Astrocyte of the spinal cord (primary cell): Measurements from ENCODE around the gene F2R.
"Not testable (repeated sequence)": the region's sequence is repeated elsewhere in the genome, so short reads cannot be mapped to it uniquely, and the experiment has no call there.

Experiments
- DNase-seq: peaks from one replicate; pipeline ENCODE4 v3.0.0; 2011; ENCODE audit warnings: low read depth, low spot score
- H3K4me3 ChIP-seq: 2 replicates; pipeline ENCODE4 v1.5.1; 2011; ENCODE audit warnings: low read depth, mild to moderate bottlenecking, low read length, moderate library complexity
- in situ Hi-C: cut with HindIII; loops from 2 replicates; pipeline ENCODE4 v1.10.0; 2017; ENCODE audit warnings: low sequenced_read_pairs
- TF ChIP-seq, protein P1 (sequence below): IDR thresholded peaks from 2 replicates; pipeline ENCODE4 v1.5.1; 2012; ENCODE audit warnings: low read depth, mild to moderate bottlenecking, low read length, inconsistent platforms

F2R gene

GRCh38 chr5:76746677-76747076 lies 30.8 kb downstream of the F2R start:
- TF ChIP-seq, protein P1, sequence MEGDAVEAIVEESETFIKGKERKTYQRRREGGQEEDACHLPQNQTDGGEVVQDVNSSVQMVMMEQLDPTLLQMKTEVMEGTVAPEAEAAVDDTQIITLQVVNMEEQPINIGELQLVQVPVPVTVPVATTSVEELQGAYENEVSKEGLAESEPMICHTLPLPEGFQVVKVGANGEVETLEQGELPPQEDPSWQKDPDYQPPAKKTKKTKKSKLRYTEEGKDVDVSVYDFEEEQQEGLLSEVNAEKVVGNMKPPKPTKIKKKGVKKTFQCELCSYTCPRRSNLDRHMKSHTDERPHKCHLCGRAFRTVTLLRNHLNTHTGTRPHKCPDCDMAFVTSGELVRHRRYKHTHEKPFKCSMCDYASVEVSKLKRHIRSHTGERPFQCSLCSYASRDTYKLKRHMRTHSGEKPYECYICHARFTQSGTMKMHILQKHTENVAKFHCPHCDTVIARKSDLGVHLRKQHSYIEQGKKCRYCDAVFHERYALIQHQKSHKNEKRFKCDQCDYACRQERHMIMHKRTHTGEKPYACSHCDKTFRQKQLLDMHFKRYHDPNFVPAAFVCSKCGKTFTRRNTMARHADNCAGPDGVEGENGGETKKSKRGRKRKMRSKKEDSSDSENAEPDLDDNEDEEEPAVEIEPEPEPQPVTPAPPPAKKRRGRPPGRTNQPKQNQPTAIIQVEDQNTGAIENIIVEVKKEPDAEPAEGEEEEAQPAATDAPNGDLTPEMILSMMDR, result no peak
- no peak overlapping the region for H3K4me3 ChIP-seq
- no peak for DNase-seq
- in situ Hi-C loops, result no loop called here

GRCh38 chr5:76747706-76748105 lies 31.8 kb downstream of the F2R start:
- no peak for DNase-seq
- TF ChIP-seq, protein P1, result no peak
- no peak overlapping the region for H3K4me3 ChIP-seq
- in situ Hi-C loops, result no loop called here

- TF ChIP-seq, protein P1, result no peak
- DNase-seq, result no peak
Observed at GRCh38 chr5:76751291-76751690, 35.4 kb downstream of the F2R start.

DNA sequence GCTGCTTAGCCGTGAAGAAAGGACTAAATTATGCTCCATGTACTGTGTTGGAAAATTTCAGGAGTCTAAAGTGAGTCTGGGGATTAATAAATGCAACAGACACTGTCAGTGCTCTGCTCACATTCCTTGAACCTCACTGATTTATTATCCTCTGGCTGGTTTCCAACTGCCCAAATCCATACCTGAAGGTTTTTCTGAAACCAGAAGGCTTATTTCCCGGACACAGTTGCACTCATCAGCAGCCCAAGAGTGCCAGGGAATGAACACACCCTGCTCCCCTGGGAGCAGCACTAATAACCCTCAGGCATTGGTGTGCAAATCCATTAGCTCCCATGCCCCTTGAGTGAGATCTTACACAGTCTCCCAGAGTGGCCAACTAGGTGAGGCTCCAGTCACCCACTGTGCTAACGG lies 38.7 kb downstream of the F2R start:
- TF ChIP-seq, protein P1, result no peak
- DNase-seq, result no peak
- H3K4me3 ChIP-seq, result no peak overlapping the region
- in situ Hi-C loops, result no loop called here

More at GRCh38 chr5:76751291-76751690, 35.4 kb downstream of the F2R start:
- H3K4me3 ChIP-seq, result no peak overlapping the region
- in situ Hi-C loops, result no loop called here

DNA sequence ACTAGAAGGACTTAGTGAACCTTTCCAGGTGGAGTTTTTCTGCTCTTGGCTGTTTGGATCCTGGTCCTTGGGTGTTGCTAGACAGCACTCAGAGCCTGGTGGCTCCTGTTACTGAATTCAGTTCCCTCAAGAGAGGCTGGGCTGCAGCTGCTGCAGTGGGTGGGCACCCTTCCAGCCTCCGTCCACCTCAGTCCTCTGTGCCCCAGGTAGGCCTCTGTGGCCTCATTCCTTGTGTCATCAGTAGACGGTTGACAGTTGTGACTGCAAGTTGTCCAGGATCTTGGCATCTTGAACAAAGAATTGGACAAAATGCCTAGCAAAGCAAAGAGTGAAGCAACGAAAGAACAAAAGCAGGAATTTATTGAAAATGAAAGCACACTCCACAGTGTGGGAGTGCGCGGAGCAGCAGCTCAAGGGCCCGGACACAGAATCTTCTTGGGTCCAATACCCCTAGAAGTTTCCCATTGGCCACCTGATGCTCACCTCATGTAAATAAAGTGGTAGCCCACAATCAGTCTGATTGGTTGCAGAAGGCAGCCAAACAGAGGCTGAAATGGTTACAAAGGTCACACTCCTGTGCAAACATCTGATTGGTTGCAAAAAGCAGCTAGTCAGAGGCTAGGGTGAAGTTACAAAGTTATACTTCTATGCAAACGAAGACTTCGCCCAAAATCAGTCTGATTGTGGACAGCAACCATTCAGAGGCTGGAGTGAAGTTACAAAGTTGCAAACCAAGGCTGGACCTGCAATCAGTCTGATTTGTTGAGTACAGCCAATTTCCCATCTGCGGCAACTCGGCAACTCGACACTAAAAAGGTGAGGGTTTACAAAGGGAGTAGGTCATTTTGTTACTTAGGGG lies 40.1 kb downstream of the F2R start:
- no peak overlapping the region for H3K4me3 ChIP-seq
- TF ChIP-seq, protein P1, result no peak
- in situ Hi-C loops, result no loop called here
- DNase-seq, result no peak

GRCh38 chr5:76757049-76757448 lies 41.1 kb downstream of the F2R start:
- H3K4me3 ChIP-seq, result no peak overlapping the region
- in situ Hi-C loops, result no loop called here
- TF ChIP-seq, protein P1, result no peak
- no peak for DNase-seq

DNA sequence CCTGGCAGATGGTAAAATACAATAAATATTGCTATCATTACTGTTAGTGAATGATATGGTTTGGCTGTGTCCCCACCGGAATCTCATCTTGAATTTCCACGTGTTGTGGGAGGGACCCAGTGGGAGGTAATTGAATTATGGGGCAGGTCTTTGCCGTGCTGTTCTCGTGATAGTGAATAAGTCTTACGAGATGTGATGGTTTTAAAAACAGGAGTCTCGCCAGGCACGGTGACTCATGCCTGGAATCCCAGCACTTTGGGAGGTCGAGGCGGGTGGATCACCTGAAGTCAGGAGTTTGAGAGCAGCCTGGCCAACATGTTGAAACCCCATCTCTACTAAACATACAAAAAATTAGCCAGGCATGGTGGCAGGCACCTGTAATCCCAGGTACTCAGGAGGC lies 45.2 kb downstream of the F2R start:
- in situ Hi-C loops, result not testable (repeated sequence)

More for the DNA sequence above, 45.2 kb downstream of the F2R start:
- H3K4me3 ChIP-seq, DNase-seq: not testable (repeated sequence)
